ENCODE measurements around the gene KRTAP12-2. TPM values are rescaled to one million over a fixed set of nuclear protein-coding genes. Genes with fewer than 3 reads are reported as not detected.

The KRTAP12-2 gene
- total RNA-seq, 4 donors from 2014 or later: 17.5 TPM; not detected in 3

DNA sequence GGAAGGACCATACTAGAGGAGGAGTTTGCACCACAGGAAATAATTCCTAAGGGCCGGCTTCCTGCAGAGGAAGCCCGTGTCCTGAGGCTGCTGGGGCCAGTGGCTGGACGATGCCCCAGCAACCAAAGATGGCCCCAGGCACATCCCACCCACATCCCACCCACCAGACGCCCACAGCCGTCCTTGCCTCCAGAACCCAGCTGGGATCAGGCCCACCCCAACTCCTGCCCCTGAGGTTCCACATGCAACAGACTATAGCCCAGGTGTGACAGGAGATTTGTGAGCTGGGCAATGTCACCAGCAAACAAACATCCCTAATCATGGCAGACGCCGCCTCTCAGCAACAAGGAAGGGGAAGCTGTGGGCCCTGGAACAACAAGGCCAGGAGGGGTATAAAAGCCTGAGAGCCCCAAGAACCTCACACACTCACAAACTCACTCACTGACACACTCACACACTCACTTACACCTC is 40.0 kb downstream of the KRTAP12-2 start, which contains the start of gene KRTAP10-9:
Gene KRTAP10-9 (plus strand): TSS at position 421 of the 471 bp plus-strand sequence. CDS start 79 bp downstream, outside the sequence.
- H3K4me3 ChIP-seq (ENCODE audit: low read depth, poor library complexity, severe bottlenecking): no peak within 1 kb of the TSS
- intact Hi-C loops (cut with DNase I; ENCODE audit: low total_unique reads): no loop called here
- DNase-seq (ENCODE audit: low spot score in 2 of 2): no peak
- 76 to 77% methylated on average over 6 to 7 of the region's 7 CpGs for WGBS, 2 donors
- TF ChIP-seq POLR2A (IDR thresholded peaks at IDR 0.05): no peak
- no peak for TF ChIP-seq CTCF (IDR thresholded peaks at IDR 0.05)

DNA sequence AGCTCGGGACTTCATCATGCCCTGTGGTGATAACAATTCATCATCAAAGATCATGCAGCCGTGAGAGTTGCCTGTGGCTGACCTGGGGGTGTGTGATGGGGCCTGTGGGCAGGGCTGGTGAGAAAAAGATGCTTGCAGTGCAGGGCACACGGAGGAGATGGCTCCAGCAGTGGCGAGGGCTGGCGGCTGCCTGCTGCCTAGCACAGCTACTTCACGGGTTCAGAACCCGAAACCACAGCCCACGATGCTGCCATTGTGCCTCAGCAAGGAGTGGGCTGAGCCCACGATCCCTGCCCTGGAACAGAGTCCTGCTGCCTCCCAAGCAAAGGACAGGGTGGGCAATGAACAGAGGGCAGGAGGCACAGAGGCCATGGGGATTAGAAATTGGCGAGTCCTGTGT is 40.5 kb downstream of the KRTAP12-2 start:
- intact Hi-C loops (cut with DNase I; ENCODE audit: low total_unique reads): no loop called here
- no peak for DNase-seq (ENCODE audit: low spot score in 2 of 2)
- TF ChIP-seq POLR2A (IDR thresholded peaks at IDR 0.05) (no peak), CTCF (IDR thresholded peaks at IDR 0.05) (no peak)
- 71 to 76% methylated on average over 10 of the region's 10 CpGs for WGBS, 2 donors
- no peak overlapping the region for H3K4me3 ChIP-seq (ENCODE audit: low read depth, poor library complexity, severe bottlenecking)

GRCh38 chr21:44625756-44626155 is 41.0 kb downstream of the KRTAP12-2 start:
- WGBS, 2 donors: 86 to 89% methylated on average over 7 of the region's 7 CpGs
- intact Hi-C loops (cut with DNase I; ENCODE audit: low total_unique reads): no loop called here
- no peak overlapping the region for H3K4me3 ChIP-seq (ENCODE audit: low read depth, poor library complexity, severe bottlenecking)
- DNase-seq (ENCODE audit: low spot score in 2 of 2): no peak
- TF ChIP-seq CTCF (IDR thresholded peaks at IDR 0.05) (no peak), POLR2A (IDR thresholded peaks at IDR 0.05) (no peak)

DNA sequence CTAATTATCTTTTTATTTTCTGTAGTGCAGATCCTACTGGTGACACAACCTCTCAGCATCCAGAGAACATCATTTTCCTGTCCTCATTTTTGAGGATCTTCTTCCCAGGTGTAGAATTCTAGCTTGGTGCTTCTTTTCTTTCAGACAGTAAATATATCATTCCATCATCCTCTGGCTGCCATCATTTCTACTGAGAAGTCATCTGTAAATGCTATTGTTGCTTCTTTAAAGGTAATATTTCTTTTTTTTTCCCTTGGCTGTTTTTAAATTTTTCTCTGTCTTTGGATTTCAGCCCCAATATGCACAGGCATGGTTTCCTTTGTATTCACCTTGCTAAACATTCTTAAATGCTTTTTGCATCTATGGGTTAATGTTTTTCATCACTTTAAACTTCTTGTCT is 43.2 kb downstream of the KRTAP12-2 start:
- no peak overlapping the region for H3K4me3 ChIP-seq (ENCODE audit: low read depth, poor library complexity, severe bottlenecking)
- DNase-seq (ENCODE audit: low spot score in 2 of 2): no peak
- TF ChIP-seq CTCF (IDR thresholded peaks at IDR 0.05): no peak
- TF ChIP-seq POLR2A (IDR thresholded peaks at IDR 0.05): no peak
- intact Hi-C loops (cut with DNase I; ENCODE audit: low total_unique reads): no loop called here

DNA sequence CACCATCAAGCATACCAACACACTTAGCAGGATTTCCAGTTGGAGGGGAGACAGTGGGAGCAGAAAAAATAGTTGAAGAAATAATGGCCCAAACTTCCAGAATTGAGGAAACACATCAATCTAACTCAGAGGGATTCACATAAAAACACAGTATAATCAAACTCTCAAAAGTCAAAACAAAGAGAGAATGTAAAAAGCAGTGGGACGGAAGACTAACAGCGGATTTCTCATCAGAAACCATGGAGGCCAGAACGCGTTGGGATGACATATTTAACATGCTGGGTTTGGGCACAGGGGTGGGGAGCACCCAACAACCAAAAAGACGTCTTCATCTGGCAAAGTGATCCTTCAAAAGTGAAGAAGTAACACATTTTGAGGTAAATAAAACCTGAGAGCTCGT is 46.8 kb downstream of the KRTAP12-2 start:
- TF ChIP-seq POLR2A (IDR thresholded peaks at IDR 0.05): no peak
- TF ChIP-seq CTCF (IDR thresholded peaks at IDR 0.05): no peak

GRCh38 chr21:44618909-44619308 is 47.8 kb downstream of the KRTAP12-2 start:
- H3K4me3 ChIP-seq (ENCODE audit: low read depth, poor library complexity, severe bottlenecking): no peak overlapping the region
- DNase-seq (ENCODE audit: low spot score in 2 of 2): no peak
- TF ChIP-seq CTCF (IDR thresholded peaks at IDR 0.05) (no peak), POLR2A (IDR thresholded peaks at IDR 0.05) (no peak)
- intact Hi-C loops (cut with DNase I; ENCODE audit: low total_unique reads): no loop called here
- 69 to 70% methylated on average over 3 of the region's 3 CpGs for WGBS, 2 donors

More for the DNA sequence above, 46.8 kb downstream of the KRTAP12-2 start:
- intact Hi-C loops (cut with DNase I; ENCODE audit: low total_unique reads): no loop called here
- DNase-seq (ENCODE audit: low spot score in 2 of 2): no peak
- WGBS, 2 donors: 89 to 90% methylated on average over 6 of the region's 6 CpGs
- no peak overlapping the region for H3K4me3 ChIP-seq (ENCODE audit: low read depth, poor library complexity, severe bottlenecking)

Data from lower leg skin (tissue), 4 donors.